ENCODE data around the gene PTGIR.

The PTGIR gene

DNA sequence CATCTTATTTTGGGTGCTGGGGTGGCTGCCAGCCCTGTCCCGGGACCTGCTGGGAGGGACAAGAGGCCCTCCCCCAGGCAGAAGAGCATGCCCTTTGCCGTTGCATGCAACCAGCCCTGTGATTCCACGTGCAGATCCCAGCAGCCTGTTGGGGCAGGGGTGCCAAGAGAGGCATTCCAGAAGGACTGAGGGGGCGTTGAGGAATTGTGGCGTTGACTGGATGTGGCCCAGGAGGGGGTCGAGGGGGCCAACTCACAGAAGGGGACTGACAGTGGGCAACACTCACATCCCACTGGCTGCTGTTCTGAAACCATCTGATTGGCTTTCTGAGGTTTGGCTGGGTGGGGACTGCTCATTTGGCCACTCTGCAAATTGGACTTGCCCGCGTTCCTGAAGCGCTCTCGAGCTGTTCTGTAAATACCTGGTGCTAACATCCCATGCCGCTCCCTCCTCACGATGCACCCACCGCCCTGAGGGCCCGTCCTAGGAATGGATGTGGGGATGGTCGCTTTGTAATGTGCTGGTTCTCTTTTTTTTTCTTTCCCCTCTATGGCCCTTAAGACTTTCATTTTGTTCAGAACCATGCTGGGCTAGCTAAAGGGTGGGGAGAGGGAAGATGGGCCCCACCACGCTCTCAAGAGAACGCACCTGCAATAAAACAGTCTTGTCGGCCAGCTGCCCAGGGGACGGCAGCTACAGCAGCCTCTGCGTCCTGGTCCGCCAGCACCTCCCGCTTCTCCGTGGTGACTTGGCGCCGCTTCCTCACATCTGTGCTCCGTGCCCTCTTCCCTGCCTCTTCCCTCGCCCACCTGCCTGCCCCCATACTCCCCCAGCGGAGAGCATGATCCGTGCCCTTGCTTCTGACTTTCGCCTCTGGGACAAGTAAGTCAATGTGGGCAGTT lies 15.1 kb downstream of the PTGIR start:
- peaks cover 37% of the 10 kb centered on the region for H4K20me1 ChIP-seq (ENCODE audit: insufficient read depth, low read length, poor library complexity, severe bottlenecking)
- H2AFZ ChIP-seq (ENCODE audit: low read length), result no peak overlapping the region
- H3K36me3 ChIP-seq (ENCODE audit: insufficient read depth, low read length), result peaks cover 53% of the 10 kb centered on the region; the same call in 1 of the 2 replicates
- peaks cover 27% of the 10 kb centered on the region for H3K4me1 ChIP-seq (ENCODE audit: insufficient read depth, low read length, poor library complexity, severe bottlenecking)
- no peaks in the 10 kb centered on the region for H3K27me3 ChIP-seq (ENCODE audit: insufficient read depth, low read length, poor library complexity, severe bottlenecking)
- H3K9ac ChIP-seq (ENCODE audit: low read depth, low read length, poor library complexity, severe bottlenecking), result no peak overlapping the region
- TF ChIP-seq, protein P1, sequence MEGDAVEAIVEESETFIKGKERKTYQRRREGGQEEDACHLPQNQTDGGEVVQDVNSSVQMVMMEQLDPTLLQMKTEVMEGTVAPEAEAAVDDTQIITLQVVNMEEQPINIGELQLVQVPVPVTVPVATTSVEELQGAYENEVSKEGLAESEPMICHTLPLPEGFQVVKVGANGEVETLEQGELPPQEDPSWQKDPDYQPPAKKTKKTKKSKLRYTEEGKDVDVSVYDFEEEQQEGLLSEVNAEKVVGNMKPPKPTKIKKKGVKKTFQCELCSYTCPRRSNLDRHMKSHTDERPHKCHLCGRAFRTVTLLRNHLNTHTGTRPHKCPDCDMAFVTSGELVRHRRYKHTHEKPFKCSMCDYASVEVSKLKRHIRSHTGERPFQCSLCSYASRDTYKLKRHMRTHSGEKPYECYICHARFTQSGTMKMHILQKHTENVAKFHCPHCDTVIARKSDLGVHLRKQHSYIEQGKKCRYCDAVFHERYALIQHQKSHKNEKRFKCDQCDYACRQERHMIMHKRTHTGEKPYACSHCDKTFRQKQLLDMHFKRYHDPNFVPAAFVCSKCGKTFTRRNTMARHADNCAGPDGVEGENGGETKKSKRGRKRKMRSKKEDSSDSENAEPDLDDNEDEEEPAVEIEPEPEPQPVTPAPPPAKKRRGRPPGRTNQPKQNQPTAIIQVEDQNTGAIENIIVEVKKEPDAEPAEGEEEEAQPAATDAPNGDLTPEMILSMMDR (conservative IDR thresholded peaks at IDR 0.05; ENCODE audit: low read length), result no peak
- no peak for TF ChIP-seq EZH2phosphoT487 (IDR thresholded peaks at IDR 0.05; ENCODE audit: borderline replicate concordance)
- no peaks in the 10 kb centered on the region for H3K9me2 ChIP-seq (replicated peaks; ENCODE audit: low read depth, low read length)
- H3K79me2 ChIP-seq (ENCODE audit: insufficient read depth, low read length), result peaks cover 38% of the 10 kb centered on the region
- H3K4me3 ChIP-seq (ENCODE audit: low read length, poor library complexity, severe bottlenecking), result no peak overlapping the region
- no peak overlapping the region for H3K4me2 ChIP-seq (ENCODE audit: low read depth, low read length, poor library complexity, severe bottlenecking)
- peaks cover 9% of the 10 kb centered on the region; the same call in 1 of the 2 replicates for H3F3A ChIP-seq (ENCODE audit: low read depth)
- no peaks in the 10 kb centered on the region for H3K9me3 ChIP-seq (ENCODE audit: insufficient read depth, low read depth, low read length)

DNA sequence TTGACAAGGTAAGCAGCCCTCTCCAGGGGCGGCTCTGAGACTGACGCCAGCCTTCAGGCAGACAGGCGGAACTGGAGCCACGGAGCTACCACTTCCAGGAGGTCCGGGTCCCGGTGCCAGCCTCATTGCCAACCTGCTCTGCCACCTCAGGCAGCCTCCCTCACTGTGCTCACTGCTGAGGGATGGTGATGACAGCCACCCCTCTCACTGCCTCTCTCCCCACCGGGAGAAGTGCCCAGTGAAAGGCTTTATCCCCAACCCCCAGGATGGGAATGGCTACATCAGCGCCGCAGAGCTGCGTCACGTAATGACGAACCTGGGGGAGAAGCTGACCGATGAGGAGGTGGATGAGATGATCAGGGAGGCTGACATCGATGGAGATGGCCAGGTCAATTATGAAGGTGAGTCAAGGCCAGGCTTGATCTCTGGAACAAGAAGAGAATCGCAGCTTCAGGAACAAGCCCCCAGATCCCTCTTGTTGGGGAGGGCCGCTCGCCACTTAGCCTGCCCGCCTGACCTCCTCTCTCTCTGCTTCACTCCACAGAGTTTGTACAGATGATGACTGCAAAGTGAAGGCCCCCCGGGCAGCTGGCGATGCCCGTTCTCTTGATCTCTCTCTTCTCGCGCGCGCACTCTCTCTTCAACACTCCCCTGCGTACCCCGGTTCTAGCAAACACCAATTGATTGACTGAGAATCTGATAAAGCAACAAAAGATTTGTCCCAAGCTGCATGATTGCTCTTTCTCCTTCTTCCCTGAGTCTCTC lies 16.1 kb downstream of the PTGIR start:
- Histone ChIP-seq H3K4me1 (ENCODE audit: insufficient read depth, low read length, poor library complexity, severe bottlenecking) (peaks cover 36% of the 10 kb centered on the region), H3K27me3 (ENCODE audit: insufficient read depth, low read length, poor library complexity, severe bottlenecking) (no peaks in the 10 kb centered on the region), H3K4me3 (ENCODE audit: low read length, poor library complexity, severe bottlenecking) (no peak overlapping the region), H3K9me2 (replicated peaks; ENCODE audit: low read depth, low read length) (no peaks in the 10 kb centered on the region), H3K4me2 (ENCODE audit: low read depth, low read length, poor library complexity, severe bottlenecking) (no peak overlapping the region), H2AFZ (ENCODE audit: low read length) (no peak overlapping the region), H3F3A (ENCODE audit: low read depth) (peaks cover 9% of the 10 kb centered on the region; the same call in 1 of the 2 replicates), H3K36me3 (ENCODE audit: insufficient read depth, low read length) (peaks cover 53% of the 10 kb centered on the region; the same call in 1 of the 2 replicates), H3K79me2 (ENCODE audit: insufficient read depth, low read length) (peaks cover 48% of the 10 kb centered on the region), H3K9ac (ENCODE audit: low read depth, low read length, poor library complexity, severe bottlenecking) (no peak overlapping the region), H3K9me3 (ENCODE audit: insufficient read depth, low read depth, low read length) (no peaks in the 10 kb centered on the region), H4K20me1 (ENCODE audit: insufficient read depth, low read length, poor library complexity, severe bottlenecking) (peaks cover 47% of the 10 kb centered on the region)
- no peak for TF ChIP-seq EZH2phosphoT487 (IDR thresholded peaks at IDR 0.05; ENCODE audit: borderline replicate concordance)
- TF ChIP-seq, protein P1 (conservative IDR thresholded peaks at IDR 0.05; ENCODE audit: low read length), result no peak

DNA sequence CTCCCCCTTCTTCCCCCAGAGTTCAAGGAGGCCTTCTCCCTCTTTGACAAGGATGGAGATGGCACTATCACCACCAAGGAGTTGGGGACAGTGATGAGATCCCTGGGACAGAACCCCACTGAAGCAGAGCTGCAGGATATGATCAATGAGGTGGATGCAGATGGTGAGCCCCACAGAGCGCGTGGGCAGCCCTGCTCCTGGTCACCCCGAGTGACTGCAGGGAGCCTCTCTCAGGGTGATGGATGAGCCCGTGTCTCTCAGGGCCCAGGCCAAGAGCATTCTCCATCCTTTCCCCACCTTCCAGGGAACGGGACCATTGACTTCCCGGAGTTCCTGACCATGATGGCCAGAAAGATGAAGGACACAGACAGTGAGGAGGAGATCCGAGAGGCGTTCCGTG lies 16.7 kb downstream of the PTGIR start:
- no peaks in the 10 kb centered on the region for H3K27me3 ChIP-seq (ENCODE audit: insufficient read depth, low read length, poor library complexity, severe bottlenecking)
- peaks cover 42% of the 10 kb centered on the region for H3K4me1 ChIP-seq (ENCODE audit: insufficient read depth, low read length, poor library complexity, severe bottlenecking)
- no peak overlapping the region for H3K4me3 ChIP-seq (ENCODE audit: low read length, poor library complexity, severe bottlenecking)
- H3K36me3 ChIP-seq (ENCODE audit: insufficient read depth, low read length), result peaks cover 53% of the 10 kb centered on the region; the same call in 1 of the 2 replicates
- H2AFZ ChIP-seq (ENCODE audit: low read length), result no peak overlapping the region
- no peak overlapping the region for H3K9ac ChIP-seq (ENCODE audit: low read depth, low read length, poor library complexity, severe bottlenecking)
- H3K9me2 ChIP-seq (replicated peaks; ENCODE audit: low read depth, low read length), result no peaks in the 10 kb centered on the region
- H3F3A ChIP-seq (ENCODE audit: low read depth), result peaks cover 9% of the 10 kb centered on the region; the same call in 1 of the 2 replicates
- H3K4me2 ChIP-seq (ENCODE audit: low read depth, low read length, poor library complexity, severe bottlenecking), result no peak overlapping the region
- H3K9me3 ChIP-seq (ENCODE audit: insufficient read depth, low read depth, low read length), result no peaks in the 10 kb centered on the region
- peaks cover 53% of the 10 kb centered on the region for H4K20me1 ChIP-seq (ENCODE audit: insufficient read depth, low read length, poor library complexity, severe bottlenecking)
- TF ChIP-seq, protein P1 (conservative IDR thresholded peaks at IDR 0.05; ENCODE audit: low read length), result no peak
- no peak for TF ChIP-seq EZH2phosphoT487 (IDR thresholded peaks at IDR 0.05; ENCODE audit: borderline replicate concordance)
- peaks cover 53% of the 10 kb centered on the region for H3K79me2 ChIP-seq (ENCODE audit: insufficient read depth, low read length)
